Stimulated activated CD4-positive, alpha-beta T cell treated with anti-CD3 and anti-CD28 coated beads, Interleukin-1b, Interleukin-23, amount 100 ng/mL, for 24 hours (primary cell): ENCODE data around the gene SENP7.
"Not testable (repeated sequence)": the region's sequence is repeated elsewhere in the genome, so short reads cannot be mapped to it uniquely, and the experiment has no call there.

Source experiments
- DNase-seq, 4 experiments: peaks; one replicate each; pipeline ENCODE4 v3.0.0-alpha.2; 2020; ENCODE audit warnings: low read depth in 4 of 4, low spot score in 1 of 4

The SENP7 gene

GRCh38 chr3:101329016-101329673, 183.9 kb downstream of the SENP7 start:
- no peak for DNase-seq

GRCh38 chr3:101325393-101326134, 187.4 kb downstream of the SENP7 start:
- DNase-seq = no peak

GRCh38 chr3:101320475-101320874, 192.5 kb downstream of the SENP7 start, which contains the start of gene IMPG2:
TSS of gene IMPG2 (minus strand) at chr3:101320575. CDS start at chr3:101320372, 203 bp downstream.
- no peak for DNase-seq

- no peak for DNase-seq
Observed at GRCh38 chr3:101319531-101319930, 193.5 kb downstream of the SENP7 start.

GRCh38 chr3:101312545-101312944, 200.5 kb downstream of the SENP7 start:
- DNase-seq = no peak

- no peak for DNase-seq
Observed at GRCh38 chr3:101311676-101312075, 201.3 kb downstream of the SENP7 start.

GRCh38 chr3:101310978-101311375, 202.0 kb downstream of the SENP7 start:
- DNase-seq = no peak

- not testable (repeated sequence) for DNase-seq
Observed at GRCh38 chr3:101308147-101308772, 204.8 kb downstream of the SENP7 start.

- DNase-seq = no peak
Observed at GRCh38 chr3:101303836-101304235, 209.2 kb downstream of the SENP7 start.

- no peak for DNase-seq
Observed at GRCh38 chr3:101303089-101303731, 209.8 kb downstream of the SENP7 start.

- DNase-seq = no peak
Observed at GRCh38 chr3:101300073-101300472, 212.9 kb downstream of the SENP7 start.

- no peak for DNase-seq
Observed at GRCh38 chr3:101292027-101292426, 221.0 kb downstream of the SENP7 start.

- no peak for DNase-seq
Observed at GRCh38 chr3:101288294-101288693, 224.7 kb downstream of the SENP7 start.

- no peak for DNase-seq
Observed at GRCh38 chr3:101284757-101285156, 228.3 kb downstream of the SENP7 start.

- DNase-seq = no peak
Observed at GRCh38 chr3:101281521-101282030, 231.4 kb downstream of the SENP7 start.

GRCh38 chr3:101279765-101280385, 233.1 kb downstream of the SENP7 start:
- DNase-seq = no peak

GRCh38 chr3:101279162-101279561, 233.8 kb downstream of the SENP7 start:
- no peak for DNase-seq

- DNase-seq = no peak
Observed at GRCh38 chr3:101278727-101279126, 234.3 kb downstream of the SENP7 start.
